GM21367 (cell line): Measurements from ENCODE around the gene NLGN1.

Source experiments
- ATAC-seq: cut with Tn5 transposase; IDR thresholded peaks from one replicate; pipeline ENCODE4 v1.9.1; 2021; ENCODE audit not compliant: unreplicated experiment

The NLGN1 gene

GRCh38 chr3:173750095-173750494 is 352.6 kb downstream of the NLGN1 start:
- no peak for ATAC-seq

- no peak for ATAC-seq
These were observed 353.0 kb downstream of the NLGN1 start for GRCh38 chr3:173750591-173750990.

- no peak for ATAC-seq
These were observed 356.0 kb downstream of the NLGN1 start for GRCh38 chr3:173753593-173753992.

GRCh38 chr3:173755161-173755560 is 357.6 kb downstream of the NLGN1 start:
- no peak for ATAC-seq

- no peak for ATAC-seq
These were observed 363.6 kb downstream of the NLGN1 start for GRCh38 chr3:173761161-173761560.

- no peak for ATAC-seq
These were observed 365.0 kb downstream of the NLGN1 start for GRCh38 chr3:173762501-173762900.

GRCh38 chr3:173770011-173770410 is 372.5 kb downstream of the NLGN1 start:
- no peak for ATAC-seq

- ATAC-seq, result no peak
These were observed 373.4 kb downstream of the NLGN1 start for GRCh38 chr3:173770796-173771573.

GRCh38 chr3:173773800-173774199 is 376.3 kb downstream of the NLGN1 start:
- no peak for ATAC-seq

GRCh38 chr3:173774294-173774693 is 376.8 kb downstream of the NLGN1 start:
- ATAC-seq, result no peak

GRCh38 chr3:173778251-173778650 is 380.7 kb downstream of the NLGN1 start:
- ATAC-seq, result no peak

- no peak for ATAC-seq
These were observed 382.5 kb downstream of the NLGN1 start for GRCh38 chr3:173780067-173780466.

- ATAC-seq, result no peak
These were observed 387.5 kb downstream of the NLGN1 start for GRCh38 chr3:173785004-173785403.

GRCh38 chr3:173789530-173790162 is 392.1 kb downstream of the NLGN1 start:
- ATAC-seq, result no peak

- ATAC-seq, result no peak
These were observed 396.4 kb downstream of the NLGN1 start for GRCh38 chr3:173793963-173794362.

- no peak for ATAC-seq
These were observed 398.9 kb downstream of the NLGN1 start for GRCh38 chr3:173796405-173796804.

- ATAC-seq, result no peak
These were observed 399.3 kb downstream of the NLGN1 start for GRCh38 chr3:173796890-173797289.

GRCh38 chr3:173799060-173799816 is 401.7 kb downstream of the NLGN1 start:
- no peak for ATAC-seq

- no peak for ATAC-seq
These were observed 402.6 kb downstream of the NLGN1 start for GRCh38 chr3:173800154-173800553.

GRCh38 chr3:173814809-173815208 is 417.3 kb downstream of the NLGN1 start:
- no peak for ATAC-seq

- ATAC-seq, result no peak
These were observed 421.8 kb downstream of the NLGN1 start for GRCh38 chr3:173819368-173819767.

- ATAC-seq, result no peak
These were observed 426.4 kb downstream of the NLGN1 start for GRCh38 chr3:173823911-173824460.
